ENCODE data around the gene ARHGAP9.
"Not testable (repeated sequence)": the region's sequence is repeated elsewhere in the genome, so short reads cannot be mapped to it uniquely, and the experiment has no call there.

ARHGAP9 gene

GRCh38 chr12:57517187-57517586, 37.5 kb upstream of the ARHGAP9 start:
- no peak for DNase-seq

- no peak for DNase-seq
Observed at GRCh38 chr12:57516617-57517153, 37.0 kb upstream of the ARHGAP9 start.

GRCh38 chr12:57515934-57516541, 36.4 kb upstream of the ARHGAP9 start:
- no peak for DNase-seq

- DNase-seq = no peak
Observed at GRCh38 chr12:57515408-57515933, 35.8 kb upstream of the ARHGAP9 start.

- DNase-seq = no peak
Observed at GRCh38 chr12:57514720-57515407, 35.2 kb upstream of the ARHGAP9 start.

- DNase-seq = not testable (repeated sequence)
Observed at GRCh38 chr12:57514246-57514645, 34.6 kb upstream of the ARHGAP9 start.

- not testable (repeated sequence) for DNase-seq
Observed at GRCh38 chr12:57513677-57514076, 34.0 kb upstream of the ARHGAP9 start.

- DNase-seq = no peak
Observed at GRCh38 chr12:57513266-57513665, 33.6 kb upstream of the ARHGAP9 start.

- DNase-seq = no peak
Observed at GRCh38 chr12:57512665-57513064, 33.0 kb upstream of the ARHGAP9 start.

GRCh38 chr12:57511588-57512325, 32.1 kb upstream of the ARHGAP9 start:
- DNase-seq = no peak

- DNase-seq = no peak
Observed at GRCh38 chr12:57511161-57511560, 31.5 kb upstream of the ARHGAP9 start.

GRCh38 chr12:57507796-57508195, 28.1 kb upstream of the ARHGAP9 start:
- not testable (repeated sequence) for DNase-seq

GRCh38 chr12:57506541-57506940, 26.9 kb upstream of the ARHGAP9 start:
- not testable (repeated sequence) for DNase-seq

GRCh38 chr12:57502311-57502969, 22.8 kb upstream of the ARHGAP9 start:
- not testable (repeated sequence) for DNase-seq

- DNase-seq = no peak
Observed at GRCh38 chr12:57500213-57500612, 20.5 kb upstream of the ARHGAP9 start.

GRCh38 chr12:57498571-57498970, 18.9 kb upstream of the ARHGAP9 start:
- DNase-seq = no peak

GRCh38 chr12:57498132-57498502, 18.5 kb upstream of the ARHGAP9 start:
- no peak for DNase-seq

GRCh38 chr12:57497223-57498131, 17.8 kb upstream of the ARHGAP9 start:
- DNase-seq = no peak

- DNase-seq = no peak
Observed at GRCh38 chr12:57496822-57497221, 17.2 kb upstream of the ARHGAP9 start.

GRCh38 chr12:57495051-57495701, 15.5 kb upstream of the ARHGAP9 start:
- not testable (repeated sequence) for DNase-seq

All from activated CD4-positive, alpha-beta T cell treated with anti-CD3 and anti-CD28 coated beads for 48 hours (primary cell).